HCT116 (cell line): ENCODE results near the gene GPX3. TPM values are rescaled to one million over a fixed set of nuclear protein-coding genes. Genes with fewer than 3 reads are reported as not detected.

ENCODE experiments used
- ATAC-seq: fragments of 200-7000 bp; cut with Tn5 transposase; 2 replicates; pipeline ENCODE4 v1.9.1; 2020; ENCODE audit warnings: mild to moderate bottlenecking, moderate library complexity
- BruUV-seq: library from RNA; stranded (reverse); fragments of 400-500 nt; replicated peaks from 2 replicates; lab custom pipeline; 2021; lab: Mats Ljungman, UMichigan
- CTCF ChIA-PET: fragments of 300-600 bp; sonication (Branson Sonifier 250); formaldehyde crosslinking; loops from one replicate; lab custom pipeline; 2021; ENCODE audit warnings: antibody characterized with exemption; lab: Charles Lee
- POLR2A ChIA-PET: fragments of 300-600, 350-600 bp; sonication (Branson Sonifier 250); formaldehyde crosslinking; loops from one replicate; lab custom pipeline; 2021; ENCODE audit warnings: antibody characterized with exemption; lab: Charles Lee
- RAD21 ChIA-PET, 2 experiments: fragments of 300-600 bp; sonication (Branson Sonifier 250); formaldehyde crosslinking; loops; one replicate each; lab custom pipeline; 2023; ENCODE audit warnings: low total read pairs in 2 of 2; ENCODE audit not compliant: uncharacterized antibody in 2 of 2, unreplicated experiment in 2 of 2, low non-redundant PET in 1 of 2; lab: Charles Lee
- DNase-seq: peaks from one replicate; pipeline ENCODE4 v3.0.0-alpha.2; 2010; ENCODE audit warnings: low read depth, low spot score
- H2AFZ ChIP-seq: fragments of 200-600 bp; shearing (Covaris generic), sonication (generic); 2 replicates; pipeline ENCODE4 v1.6.1; 2017; ENCODE audit warnings: low read depth, mixed run types, mixed read lengths, antibody characterized with exemption, low read length; ENCODE audit not compliant: poor library complexity, severe bottlenecking
- H3K27ac ChIP-seq: 2 replicates; pipeline ENCODE4 v1.5.1; 2012; ENCODE audit warnings: low read depth, low read length
- H3K27me3 ChIP-seq: fragments of 200-600 bp; sonication (generic); 2 replicates; pipeline ENCODE4 v1.6.1; 2016; ENCODE audit warnings: mixed run types, low read length, mixed read lengths; ENCODE audit not compliant: insufficient read depth
- H3K36me3 ChIP-seq, 2 experiments: fragments of 200-500 bp in 1 of 2; fragments of 200-600 bp in 1 of 2; sonication (Bioruptor generic) in 1 of 2; sonication (generic) in 1 of 2; 2 replicates each; pipeline versions ENCODE4 v1.5.1 to v1.6.1; 2014 to 2016; ENCODE audit warnings: low read length in 2 of 2, inconsistent platforms in 1 of 2, mixed read lengths in 1 of 2, mixed run types in 1 of 2; ENCODE audit not compliant: insufficient read depth in 2 of 2, control insufficient read depth in 1 of 2
- H3K4me1 ChIP-seq, 2 experiments: fragments of 200-600 bp in 1 of 2; sonication (generic) in 1 of 2; 2 replicates each; pipeline versions ENCODE4 v1.5.1 to v1.6.1; 2012 to 2017; ENCODE audit warnings: low read length in 2 of 2, inconsistent platforms in 1 of 2, mild to moderate bottlenecking in 1 of 2, mixed read lengths in 1 of 2, mixed run types in 1 of 2, moderate library complexity in 1 of 2; ENCODE audit not compliant: insufficient read depth in 2 of 2, control insufficient read depth in 1 of 2
- H3K4me2 ChIP-seq: fragments of 200-600 bp; sonication (generic); 2 replicates; pipeline ENCODE4 v1.6.1; 2017; ENCODE audit warnings: mixed run types, low read length, mixed read lengths
- H3K4me3 ChIP-seq, 2 experiments: fragments of 200-600 bp in 1 of 2; sonication (generic) in 1 of 2; replicated peaks in 1 of 2; 2 replicates each; pipeline ENCODE4 v1.5.1; 2011 to 2016; ENCODE audit warnings: low read length in 2 of 2, control low read depth in 1 of 2, low read depth in 1 of 2, mild to moderate bottlenecking in 1 of 2, mixed read lengths in 1 of 2, mixed run types in 1 of 2
- H3K79me2 ChIP-seq: fragments of 200-600 bp; sonication (generic); 2 replicates; pipeline ENCODE4 v1.6.1; 2017; ENCODE audit warnings: mild to moderate bottlenecking, mixed run types, low read length, moderate library complexity, mixed read lengths; ENCODE audit not compliant: insufficient read depth
- H3K9ac ChIP-seq: fragments of 200-600 bp; sonication (generic); 2 replicates; pipeline ENCODE4 v1.6.1; 2016; ENCODE audit warnings: low read length, mixed read lengths
- H3K9me2 ChIP-seq: fragments of 200-600 bp; sonication (generic), shearing (Covaris generic); 2 replicates; pipeline ENCODE4 v1.6.1; 2017; ENCODE audit warnings: mixed run types, mild to moderate bottlenecking, moderate library complexity; ENCODE audit not compliant: insufficient read depth
- H3K9me3 ChIP-seq, 2 experiments: fragments of 200-500 bp in 1 of 2; fragments of 200-600 bp in 1 of 2; sonication (Bioruptor generic) in 1 of 2; sonication (generic) in 1 of 2; 2 replicates each; pipeline ENCODE4 v1.6.1; 2014 to 2017; ENCODE audit warnings: low read length in 2 of 2, mixed read lengths in 2 of 2, inconsistent platforms in 1 of 2, low read depth in 1 of 2, mild to moderate bottlenecking in 1 of 2, mixed run types in 1 of 2, moderate library complexity in 1 of 2; ENCODE audit not compliant: control insufficient read depth in 1 of 2, insufficient read depth in 1 of 2
- H4K20me1 ChIP-seq: fragments of 200-600 bp; sonication (generic), shearing (Covaris generic); 2 replicates; pipeline ENCODE4 v1.6.1; 2017; ENCODE audit warnings: mixed run types, mild to moderate bottlenecking, moderate library complexity; ENCODE audit not compliant: insufficient read depth
- CEBPB ChIP-seq: IDR thresholded peaks from 2 replicates; pipeline ENCODE4 v1.6.1; 2012; ENCODE audit warnings: low read depth
- ELF1 ChIP-seq: IDR thresholded peaks from 2 replicates; pipeline ENCODE4 v1.6.1; 2012; ENCODE audit warnings: low read depth, borderline replicate concordance
- EZH2 ChIP-seq: fragments of 200-600 bp; sonication (generic); IDR thresholded peaks from 2 replicates; pipeline ENCODE4 v1.6.1; 2017; ENCODE audit warnings: antibody characterized with exemption, mixed run types
- JUND ChIP-seq: IDR thresholded peaks from 2 replicates; pipeline ENCODE4 v1.6.1; 2012
- POLR2AphosphoS5 ChIP-seq: IDR thresholded peaks from 2 replicates; pipeline ENCODE4 v1.6.1; 2011; ENCODE audit warnings: mild to moderate bottlenecking, low read depth, low read length, moderate library complexity
- RAD21 ChIP-seq: IDR thresholded peaks from 2 replicates; pipeline ENCODE4 v1.6.1; 2012; ENCODE audit warnings: low read depth, mild to moderate bottlenecking
- SIN3A ChIP-seq: IDR thresholded peaks from 2 replicates; pipeline ENCODE4 v1.6.1; 2012; ENCODE audit warnings: low read depth
- SP1 ChIP-seq: IDR thresholded peaks from 2 replicates; pipeline ENCODE4 v1.6.1; 2012; ENCODE audit warnings: low read depth
- SRF ChIP-seq: IDR thresholded peaks from 2 replicates; pipeline ENCODE4 v1.6.1; 2012; ENCODE audit warnings: low read depth
- ZNF274 ChIP-seq: fragments of 200-500 bp; sonication (Bioruptor generic); IDR thresholded peaks from 2 replicates; pipeline ENCODE4 v1.6.1; 2014; ENCODE audit warnings: mild to moderate bottlenecking, low read depth, low read length, inconsistent platforms
- intact Hi-C: fragments of 100-400 bp; cut with micrococcal nuclease; formaldehyde crosslinking; loops from 2 replicates; pipeline ENCODE4 v1.10.0; 2022
- total RNA-seq: library from RNA; stranded (reverse); gene quantifications from one replicate; pipeline ENCODE4 v1.2.1, GENCODE V29; 2021; ENCODE audit not compliant: unreplicated experiment
- TF ChIP-seq, protein P1 (sequence below), 3 experiments: fragments of 200-600 bp in 1 of 3; sonication (generic) in 1 of 3; IDR thresholded peaks in 2 of 3; conservative IDR thresholded peaks in 1 of 3; 2 replicates each; pipeline ENCODE4 v1.5.1; 2012 to 2017; ENCODE audit warnings: low read depth in 2 of 3, low read length in 2 of 3, antibody characterized with exemption in 1 of 3, borderline replicate concordance in 1 of 3, control low read depth in 1 of 3, mild to moderate bottlenecking in 1 of 3, mixed read lengths in 1 of 3, mixed run types in 1 of 3, moderate library complexity in 1 of 3; ENCODE audit not compliant: insufficient read depth in 1 of 3
- TF ChIP-seq, protein P2 (sequence below): IDR thresholded peaks from 2 replicates; pipeline ENCODE4 v1.6.1; 2012

Gene GPX3
- total RNA-seq, 1 experiment from 2014 or later: 0.96 TPM

- Histone ChIP-seq H3K4me1 (no peaks in the 10 kb centered on the region), H3K9me3 (no peaks in the 10 kb centered on the region), H3K27ac (no peak overlapping the region), H4K20me1 (no peaks in the 10 kb centered on the region), H3K27me3 (no peaks in the 10 kb centered on the region), H3K4me2 (no peak overlapping the region), H3K9ac (no peak overlapping the region), H3K9me2 (no peaks in the 10 kb centered on the region), H3K36me3 (peaks cover 0 to 2% of the 10 kb centered on the region in 2 experiments; a peak in 1 of 4 replicates), H3K4me3 (no peak overlapping the region), H2AFZ (no peak overlapping the region), H3K79me2 (no peaks in the 10 kb centered on the region)
- RAD21 ChIA-PET: interaction anchor here in 1 of 2 experiments (1.6 kb wide), 1 partner anchor 60 kb away, joined by 4 read pairs; no protein-coding TSS in a partner anchor
- DNase-seq (no peak), ATAC-seq (no peak)
- POLR2A ChIA-PET: no interaction called here
- BruUV-seq: no TSS peak
- CTCF ChIA-PET: interaction anchor here (8.8 kb wide), 1 partner anchor 60 kb away, joined by 171 read pairs; no protein-coding TSS in a partner anchor
- intact Hi-C loops: no loop called here
- TF ChIP-seq CEBPB (no peak), EZH2 (no peak), JUND (no peak), ZNF274 (no peak), SIN3A (no peak), ELF1 (no peak), SP1 (no peak), SRF (no peak), POLR2AphosphoS5 (no peak), RAD21 (no peak)
- TF ChIP-seq, protein P1, sequence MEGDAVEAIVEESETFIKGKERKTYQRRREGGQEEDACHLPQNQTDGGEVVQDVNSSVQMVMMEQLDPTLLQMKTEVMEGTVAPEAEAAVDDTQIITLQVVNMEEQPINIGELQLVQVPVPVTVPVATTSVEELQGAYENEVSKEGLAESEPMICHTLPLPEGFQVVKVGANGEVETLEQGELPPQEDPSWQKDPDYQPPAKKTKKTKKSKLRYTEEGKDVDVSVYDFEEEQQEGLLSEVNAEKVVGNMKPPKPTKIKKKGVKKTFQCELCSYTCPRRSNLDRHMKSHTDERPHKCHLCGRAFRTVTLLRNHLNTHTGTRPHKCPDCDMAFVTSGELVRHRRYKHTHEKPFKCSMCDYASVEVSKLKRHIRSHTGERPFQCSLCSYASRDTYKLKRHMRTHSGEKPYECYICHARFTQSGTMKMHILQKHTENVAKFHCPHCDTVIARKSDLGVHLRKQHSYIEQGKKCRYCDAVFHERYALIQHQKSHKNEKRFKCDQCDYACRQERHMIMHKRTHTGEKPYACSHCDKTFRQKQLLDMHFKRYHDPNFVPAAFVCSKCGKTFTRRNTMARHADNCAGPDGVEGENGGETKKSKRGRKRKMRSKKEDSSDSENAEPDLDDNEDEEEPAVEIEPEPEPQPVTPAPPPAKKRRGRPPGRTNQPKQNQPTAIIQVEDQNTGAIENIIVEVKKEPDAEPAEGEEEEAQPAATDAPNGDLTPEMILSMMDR (IDR thresholded peaks at IDR 0.05 in 2 of 3, conservative IDR thresholded peaks at IDR 0.05 in 1 of 3; ENCODE audit: borderline replicate concordance in 1 of 3, insufficient read depth in 1 of 3, low read depth in 2 of 3, low read length in 2 of 3): no peak
- TF ChIP-seq, protein P2, sequence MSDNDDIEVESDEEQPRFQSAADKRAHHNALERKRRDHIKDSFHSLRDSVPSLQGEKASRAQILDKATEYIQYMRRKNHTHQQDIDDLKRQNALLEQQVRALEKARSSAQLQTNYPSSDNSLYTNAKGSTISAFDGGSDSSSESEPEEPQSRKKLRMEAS: no peak
Measured at GRCh38 chr5:151055336-151055735, 34.9 kb downstream of the GPX3 start.
